ENCODE results near the gene TLE1.
"Not testable (repeated sequence)": the region's sequence is repeated elsewhere in the genome, so short reads cannot be mapped to it uniquely, and the experiment has no call there.

TLE1 gene

DNA sequence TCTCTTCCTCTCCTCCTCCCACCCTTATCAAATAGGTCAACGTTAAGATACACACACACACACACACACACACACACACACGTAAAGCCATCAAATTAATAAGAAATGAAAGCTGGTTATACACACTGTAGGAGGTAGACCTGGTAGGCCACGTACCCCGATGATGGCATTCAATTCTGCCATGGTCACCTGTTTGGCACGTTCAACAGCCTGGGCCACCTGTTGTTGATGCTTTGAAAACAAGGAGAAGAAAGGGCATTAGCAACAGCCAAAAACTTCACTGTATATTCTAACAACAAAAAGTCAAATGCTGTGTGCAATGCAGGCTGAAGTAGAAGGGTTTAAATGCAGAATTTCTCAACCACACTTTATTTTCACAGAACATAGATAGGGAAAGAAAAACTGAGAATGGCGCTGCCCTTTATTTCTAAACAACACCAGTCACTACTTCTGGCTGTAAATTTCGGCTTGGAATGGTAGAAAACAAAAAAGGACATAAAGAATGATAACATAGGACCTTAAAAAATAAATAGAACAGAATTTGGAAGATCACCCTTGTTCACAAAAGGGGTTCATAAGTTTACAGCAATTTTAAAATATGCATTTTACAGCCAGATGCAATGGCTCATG, 37.2 kb downstream of the TLE1 start:
- DNase-seq = no peak

DNA sequence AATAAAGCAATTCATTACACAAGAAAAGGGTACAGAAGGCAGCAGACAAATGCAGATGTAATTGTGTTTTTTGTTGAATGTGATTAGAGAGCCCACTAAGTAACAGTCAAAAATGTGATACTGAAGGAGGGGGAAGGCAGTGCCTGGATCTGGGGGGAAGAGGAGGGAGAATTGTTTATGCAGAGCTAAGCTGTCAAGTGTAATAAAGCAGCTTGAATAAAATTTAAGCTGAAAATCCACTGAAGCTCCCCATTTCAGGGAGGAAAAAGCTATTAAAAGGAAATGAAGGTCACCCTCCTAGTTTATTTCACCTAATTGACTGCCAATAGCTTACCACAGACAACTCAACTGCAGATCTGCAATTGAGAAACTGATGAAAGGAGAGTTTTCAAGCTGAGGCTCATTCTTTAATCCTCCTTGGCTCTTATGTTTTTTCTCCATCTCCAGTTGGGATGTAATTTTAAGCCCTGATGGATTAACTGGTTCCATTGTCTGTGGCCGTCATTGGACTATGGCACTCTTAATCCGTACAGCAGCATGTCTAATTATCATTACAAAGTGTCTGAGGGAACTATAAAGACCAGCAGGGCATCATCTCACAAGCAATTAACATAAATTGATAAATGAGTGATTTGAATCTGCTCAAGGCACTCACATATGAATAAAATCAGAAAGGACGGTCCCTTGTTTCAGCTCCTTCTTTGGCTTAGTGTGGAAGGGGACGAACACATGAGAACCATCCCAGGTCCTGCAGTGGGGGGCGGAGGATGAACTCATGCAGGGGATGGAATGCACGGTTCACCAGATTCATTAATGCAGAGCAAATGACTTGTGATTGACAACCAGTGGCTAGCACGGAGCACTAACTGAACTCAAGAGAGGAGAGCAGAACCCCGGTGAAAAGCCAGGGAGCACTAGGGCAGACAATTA, 38.5 kb downstream of the TLE1 start:
- DNase-seq = no peak

DNA sequence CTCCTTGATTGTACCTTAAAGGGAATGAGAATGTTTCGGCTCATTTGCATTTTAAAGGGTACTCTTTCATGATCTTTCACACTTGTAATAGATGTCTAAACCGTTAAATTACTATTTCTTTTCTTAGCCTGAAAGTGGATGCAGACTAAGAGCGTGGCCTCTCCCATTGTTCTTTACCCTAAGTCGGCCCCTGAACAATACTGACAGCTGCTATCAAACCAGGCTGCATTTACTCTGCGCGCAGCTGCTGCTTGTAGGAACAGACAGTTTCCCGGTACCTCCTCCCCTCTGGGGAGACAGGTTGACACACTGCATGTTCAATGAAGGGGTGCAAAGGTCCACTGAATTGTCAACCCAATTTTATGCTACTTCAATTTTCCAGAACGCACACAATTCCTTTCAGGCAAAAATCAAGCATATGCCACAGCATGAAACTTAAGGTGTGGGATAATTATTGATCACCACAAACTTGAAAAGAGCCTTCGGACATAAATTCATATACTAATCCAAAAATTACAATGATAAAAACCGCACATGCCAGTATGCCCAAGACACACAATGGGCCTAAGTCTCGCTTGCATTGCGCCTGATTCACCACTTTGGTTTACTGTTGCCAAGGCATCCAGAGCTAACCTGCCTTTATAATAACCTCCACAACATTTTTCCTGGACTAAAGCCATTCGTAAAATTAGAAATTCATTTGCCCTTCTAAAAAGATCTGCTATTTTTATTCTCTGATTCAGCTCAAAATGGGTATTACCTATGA, 39.7 kb downstream of the TLE1 start:
- no peak for DNase-seq

DNA sequence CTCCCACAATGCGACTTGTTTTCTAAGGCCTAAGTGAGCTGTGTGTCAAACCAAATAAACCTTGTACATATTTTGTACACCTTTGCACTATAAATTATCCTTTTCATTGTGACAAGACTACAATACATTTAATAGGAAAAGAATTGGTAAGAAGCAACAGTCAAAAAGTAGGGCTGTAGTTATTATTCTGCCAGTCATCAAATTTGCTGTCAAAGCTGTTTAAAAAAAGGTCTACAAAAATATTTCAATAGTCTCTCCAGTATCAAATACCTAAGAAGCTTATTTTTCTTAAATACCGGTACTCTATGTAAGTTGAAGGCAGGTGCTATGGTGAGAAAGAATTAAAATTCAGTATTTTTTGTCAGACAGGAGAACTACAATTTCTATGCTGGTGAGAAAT, 40.5 kb downstream of the TLE1 start:
- DNase-seq = no peak

DNA sequence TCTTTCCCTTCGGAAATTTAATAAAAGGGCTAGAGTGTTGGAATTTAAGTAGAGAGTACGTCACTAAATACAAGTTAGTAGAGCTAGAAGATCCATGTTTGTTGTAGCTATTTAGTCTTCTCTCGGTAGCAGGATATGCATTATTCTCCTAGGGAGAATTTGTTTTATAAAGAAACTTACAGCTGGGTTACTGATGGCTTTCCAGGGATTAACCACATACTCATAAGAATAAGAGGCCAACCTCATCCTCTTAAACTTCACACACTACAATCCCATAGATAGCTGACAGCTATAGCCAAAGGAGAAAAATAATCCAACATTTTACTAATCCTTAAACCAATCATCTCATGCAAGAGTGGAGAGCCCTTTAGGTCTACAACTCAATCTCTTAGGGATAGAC, 43.0 kb downstream of the TLE1 start:
- DNase-seq = no peak

DNA sequence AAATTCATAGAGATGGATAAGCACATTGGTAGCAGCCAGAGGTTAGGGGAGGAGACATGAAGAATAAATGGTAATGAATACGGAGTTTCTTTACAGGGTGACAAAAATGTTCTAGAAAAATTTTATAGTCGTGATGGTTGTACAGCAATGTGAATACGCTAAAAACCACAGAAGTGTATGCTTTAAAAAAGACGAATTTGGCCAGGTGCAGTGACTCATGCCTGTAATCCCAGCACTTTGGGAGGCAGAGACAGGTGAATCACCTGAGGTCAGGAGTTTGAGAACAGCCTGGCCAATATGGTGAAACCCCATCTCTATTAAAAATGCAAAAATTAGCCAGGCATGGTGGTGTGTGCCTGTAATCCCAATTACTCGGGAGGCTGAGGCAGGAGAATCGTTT, 44.8 kb downstream of the TLE1 start:
- DNase-seq = not testable (repeated sequence)

DNA sequence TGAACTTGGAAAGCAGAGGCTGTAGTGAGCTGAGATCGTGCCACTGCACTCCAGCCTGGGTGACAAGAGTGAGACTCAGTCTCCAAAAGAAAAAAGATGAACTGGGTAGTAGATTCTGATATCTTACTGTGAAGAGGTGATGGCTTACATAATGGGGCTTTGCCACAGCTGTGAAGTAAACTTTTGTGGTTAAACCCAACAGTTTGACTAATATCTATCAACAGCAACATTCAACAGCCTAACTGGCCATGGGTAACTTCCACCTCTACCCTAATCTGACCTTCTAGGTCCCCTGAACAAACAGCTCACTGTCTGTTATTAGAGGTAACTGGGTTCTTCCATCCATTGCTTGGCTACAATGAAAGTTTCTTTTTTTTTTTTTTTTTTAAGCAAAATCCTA, 52.1 kb downstream of the TLE1 start:
- DNase-seq = no peak

DNA sequence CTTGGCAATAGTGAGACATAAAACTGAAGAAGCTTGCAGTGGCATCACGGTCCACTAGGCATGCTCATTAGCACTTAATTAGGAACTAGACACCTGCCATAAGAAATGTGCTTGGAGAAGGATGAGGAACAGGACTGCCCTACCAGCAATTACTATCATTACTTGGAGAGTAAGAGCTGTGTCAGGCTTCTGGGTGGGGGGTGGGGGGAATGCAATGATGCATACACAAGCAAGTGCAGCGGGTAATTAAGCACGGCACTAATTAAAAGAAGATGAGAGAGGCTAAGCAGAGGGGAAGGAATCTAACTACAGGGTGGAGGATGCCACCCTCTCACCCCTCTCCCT, 53.1 kb downstream of the TLE1 start:
- no peak for DNase-seq

DNA sequence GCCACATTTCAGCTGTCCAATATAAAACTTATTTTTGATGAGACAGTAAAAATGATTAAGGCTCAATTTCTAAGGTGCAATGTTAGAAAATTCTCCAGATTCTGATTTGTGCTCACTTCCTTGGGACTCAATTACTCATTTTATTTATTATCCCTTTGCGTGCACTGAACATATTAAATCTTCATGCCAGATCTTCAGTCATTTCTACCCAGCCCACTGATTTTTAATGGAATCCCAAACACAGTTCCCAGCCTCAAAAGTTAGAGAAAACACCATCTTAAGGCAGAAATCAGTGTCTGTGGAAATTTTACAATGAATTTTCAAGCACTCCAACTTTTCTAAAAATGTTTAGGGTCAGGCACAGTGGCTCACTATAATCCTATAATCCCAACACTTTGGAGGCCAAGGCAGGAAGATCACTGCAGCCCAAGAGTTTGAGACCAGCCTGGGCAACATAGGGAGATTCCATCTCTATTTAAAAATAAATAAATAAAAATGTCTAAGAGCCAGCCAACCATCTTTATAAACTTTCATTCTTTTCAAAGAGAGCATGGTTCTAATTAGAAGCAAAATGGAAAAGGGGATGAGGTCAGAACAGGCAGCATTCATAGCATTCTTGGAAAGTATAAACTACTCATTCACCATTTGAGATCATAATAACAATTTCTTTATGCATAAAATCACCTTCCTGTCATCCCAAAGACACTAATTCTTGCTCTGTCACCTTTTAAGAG, 53.7 kb downstream of the TLE1 start:
- DNase-seq = no peak

DNA sequence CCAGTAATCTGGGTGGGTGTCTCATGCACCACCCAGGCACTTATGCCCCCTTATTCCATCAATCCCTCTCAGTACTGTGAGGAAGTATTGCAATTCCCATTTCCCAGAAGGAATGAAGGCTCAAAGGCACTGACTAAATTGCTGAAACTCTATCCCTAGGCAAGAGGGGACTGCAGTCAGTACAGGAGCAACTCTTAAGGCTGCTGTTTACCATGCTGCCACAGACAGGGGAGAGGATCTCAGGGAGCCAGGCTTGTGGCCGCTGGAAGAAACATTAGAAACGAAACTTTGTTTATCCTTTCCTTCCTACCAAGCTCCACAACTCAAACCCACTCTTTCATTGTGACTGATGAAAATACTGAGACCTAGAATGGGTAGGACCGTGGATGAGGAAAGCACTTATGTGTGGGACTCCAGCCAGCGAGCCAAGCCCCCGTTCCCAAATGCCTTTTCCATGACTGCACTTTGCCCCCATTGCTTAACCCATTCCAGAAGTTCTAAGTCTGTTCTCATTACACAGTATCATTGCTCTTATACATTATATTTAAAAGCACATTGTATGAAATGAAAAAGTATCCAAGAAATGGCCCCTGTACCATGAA, 54.3 kb downstream of the TLE1 start:
- DNase-seq = no peak

DNA sequence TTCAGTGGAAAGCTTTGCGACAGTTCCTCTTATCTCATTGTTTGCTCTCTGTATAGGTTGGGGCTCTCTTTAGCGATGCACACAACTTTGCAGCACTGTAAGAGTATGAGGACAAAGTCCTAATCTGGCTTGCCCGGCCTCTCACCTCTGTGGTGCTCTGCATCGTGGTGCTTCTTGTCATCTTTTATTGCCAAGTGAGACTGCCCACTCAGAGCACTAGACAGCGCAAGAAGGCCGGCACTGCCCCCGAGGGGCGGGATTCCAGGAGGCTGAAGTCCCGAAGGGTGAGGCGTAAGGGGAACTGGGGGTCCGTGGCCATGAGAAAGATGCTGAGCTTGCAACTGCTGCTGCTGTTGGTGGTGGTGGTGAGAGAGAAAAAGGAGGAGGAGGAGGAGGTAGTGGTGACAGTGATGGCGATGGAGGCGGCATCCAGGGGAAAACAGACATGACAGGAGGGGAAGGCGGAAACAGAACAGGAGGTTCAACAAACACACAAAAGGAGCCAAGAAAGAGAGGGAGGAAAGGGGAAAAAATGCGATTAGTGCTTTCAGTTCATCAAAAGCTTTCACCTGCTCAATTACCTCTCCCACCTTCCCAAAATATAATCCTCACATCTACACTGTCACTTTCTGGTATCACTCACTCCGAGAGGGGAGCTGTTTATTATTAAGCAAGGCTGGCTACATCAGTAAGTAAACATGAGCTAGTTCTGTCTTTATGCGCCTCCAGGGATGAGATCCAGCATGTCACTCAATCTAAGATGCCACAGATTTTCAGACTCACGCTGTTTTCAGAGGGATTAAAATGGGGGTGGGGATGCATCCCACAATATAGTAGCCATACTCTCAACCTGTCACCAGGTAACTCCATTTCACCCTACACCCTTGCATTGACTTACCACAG, 55.1 kb downstream of the TLE1 start:
- DNase-seq = no peak

DNA sequence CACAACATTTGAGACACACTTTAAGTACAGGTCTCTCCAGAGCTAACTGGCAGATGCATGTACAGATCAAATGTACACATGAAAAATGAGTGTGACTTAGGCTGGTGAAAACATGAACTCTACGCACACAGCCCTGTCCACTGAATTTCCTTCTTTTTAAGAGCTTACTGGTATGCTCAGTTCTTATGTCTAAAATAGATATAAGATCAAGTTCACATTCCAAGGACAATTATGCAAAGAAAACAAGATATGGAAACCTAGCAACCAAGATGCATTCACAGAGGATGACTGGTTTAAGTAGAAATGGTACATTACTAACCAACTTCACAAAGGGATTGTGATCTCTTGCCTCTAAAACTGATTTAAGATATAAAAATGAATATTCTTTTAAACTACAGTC, 56.7 kb downstream of the TLE1 start:
- no peak for DNase-seq

DNA sequence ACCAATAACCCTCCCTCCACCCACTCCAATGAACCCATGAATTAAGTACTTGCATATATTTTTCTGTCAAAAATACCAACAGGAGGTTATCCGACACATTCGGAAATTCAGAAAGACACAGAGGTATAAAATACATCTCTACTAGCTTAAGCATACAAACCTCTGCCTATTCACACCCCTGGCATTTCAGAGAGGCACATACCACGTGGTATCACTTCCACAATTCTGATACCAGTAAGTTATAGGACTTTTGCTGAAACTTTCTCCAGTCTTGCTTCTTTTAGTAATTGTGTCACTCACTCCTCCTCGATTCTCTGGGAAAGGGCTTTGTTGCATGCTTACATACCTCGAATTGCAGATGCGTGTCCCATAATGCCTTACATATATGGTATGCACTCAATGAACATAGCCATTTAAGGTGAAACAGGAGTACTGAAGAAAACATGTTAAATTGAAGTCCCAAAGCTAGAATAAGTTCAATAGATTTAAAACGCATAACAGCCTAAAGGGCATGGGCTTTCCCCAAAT, 58.1 kb downstream of the TLE1 start:
- DNase-seq = no peak

DNA sequence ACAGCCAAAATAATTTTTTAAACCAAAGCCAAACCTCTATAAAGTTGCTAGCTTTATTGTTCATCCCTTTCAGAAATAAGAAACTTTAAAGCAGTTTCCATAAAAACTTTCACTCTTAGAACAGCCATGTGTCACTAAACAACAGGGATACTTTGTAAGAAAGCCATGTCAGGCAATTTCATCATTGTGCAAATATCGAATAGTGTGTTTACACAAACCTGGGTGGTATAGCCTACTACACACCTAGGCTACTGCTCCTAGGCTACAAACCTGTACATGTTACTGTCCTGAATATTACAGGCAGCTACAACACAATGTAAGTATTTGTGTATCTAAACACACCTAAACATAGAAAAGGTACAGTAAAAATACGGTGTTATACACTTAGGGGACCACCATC, 59.9 kb downstream of the TLE1 start:
- DNase-seq = no peak

DNA sequence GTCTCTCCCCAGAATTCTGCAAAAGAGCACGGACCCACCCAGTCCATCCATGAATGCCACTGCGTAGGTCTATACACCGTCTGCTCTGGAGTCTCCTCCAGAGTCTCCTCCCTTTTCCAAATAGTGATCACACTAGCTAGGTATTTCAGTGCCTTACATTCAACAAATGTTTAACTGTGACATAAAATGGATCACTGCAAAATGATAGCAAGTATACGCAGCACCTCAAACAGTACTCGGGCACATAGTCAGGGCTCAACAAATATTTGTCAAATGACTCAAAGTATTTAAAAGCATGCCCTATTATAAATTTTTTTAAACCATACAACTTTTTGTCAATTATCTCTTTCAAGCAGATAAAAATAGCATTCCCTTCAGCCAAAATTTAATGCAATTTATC, 60.5 kb downstream of the TLE1 start:
- no peak for DNase-seq

DNA sequence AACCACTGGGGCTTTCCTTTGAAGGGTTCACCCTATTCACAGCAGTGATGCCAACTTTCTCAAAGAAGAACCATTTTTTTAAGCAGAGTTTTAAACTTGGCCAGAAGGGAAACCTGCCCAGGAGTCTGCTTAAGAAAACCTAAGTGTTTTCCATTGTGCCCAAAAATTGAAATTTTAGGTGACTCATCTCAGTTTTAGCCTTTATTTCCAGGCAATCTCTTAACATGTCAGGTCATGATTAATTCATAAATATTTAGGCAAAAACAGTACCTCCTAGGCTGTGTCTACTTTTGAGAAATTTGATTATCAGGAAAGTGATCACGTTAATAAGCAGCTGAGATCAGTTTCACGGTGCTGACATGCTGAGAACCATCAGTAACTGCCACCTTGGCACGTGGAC, 61.9 kb downstream of the TLE1 start:
- no peak for DNase-seq

DNA sequence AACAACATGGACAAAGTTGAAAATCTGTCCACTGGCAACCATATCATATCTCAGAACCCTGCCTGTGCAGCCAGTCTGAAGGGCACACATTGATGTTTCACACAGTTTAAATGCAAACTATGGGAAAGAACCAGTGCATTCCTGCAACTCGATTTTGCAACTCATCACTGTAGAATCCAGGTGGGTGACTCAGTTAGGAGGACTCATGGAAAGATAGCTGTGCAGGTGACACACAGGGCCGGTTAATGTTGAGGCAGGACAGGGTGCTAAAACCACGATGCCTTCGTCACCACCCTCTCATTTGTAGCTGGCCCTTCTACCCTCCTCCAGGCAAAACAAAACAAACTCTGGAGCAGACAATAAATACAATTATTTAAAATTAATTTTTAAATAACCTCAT, 62.8 kb downstream of the TLE1 start:
- DNase-seq = no peak

DNA sequence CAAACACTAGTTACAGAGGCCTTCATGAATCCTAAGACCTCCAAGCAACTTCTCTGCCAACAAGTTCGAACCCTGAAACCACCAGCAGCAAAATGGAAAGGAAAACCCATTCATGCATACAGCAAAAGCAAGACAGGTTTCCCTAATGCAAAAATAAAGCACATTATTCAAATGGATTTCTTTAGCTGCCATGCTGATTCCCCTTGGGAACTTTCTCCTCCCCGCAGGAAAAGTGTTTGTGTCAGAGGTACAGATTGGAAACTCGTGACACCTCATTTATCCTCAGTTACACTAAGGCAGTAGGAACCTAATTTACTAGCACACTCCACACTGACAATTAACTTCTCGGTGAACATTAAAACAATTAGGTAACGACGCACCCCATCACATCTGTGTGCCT, 63.4 kb downstream of the TLE1 start:
- DNase-seq = no peak

DNA sequence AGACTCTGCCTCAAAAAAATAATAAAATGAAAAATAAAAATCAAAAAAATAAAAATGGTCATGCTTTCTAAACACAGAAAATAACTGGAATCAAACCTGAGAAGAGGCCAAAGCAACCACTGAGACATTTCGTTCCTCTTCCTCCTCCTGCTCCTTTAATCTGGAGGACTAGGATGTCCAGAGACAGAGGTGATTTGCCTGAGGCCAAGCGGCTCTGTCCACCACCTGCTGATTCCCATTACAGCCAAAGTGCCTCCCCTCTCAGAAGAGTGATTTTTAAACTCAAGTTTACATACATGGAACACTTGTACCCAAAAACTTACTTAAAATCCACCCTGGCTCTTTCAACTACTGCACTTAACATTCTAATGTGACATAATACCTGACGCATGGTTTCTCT, 65.6 kb downstream of the TLE1 start:
- no peak for DNase-seq

DNA sequence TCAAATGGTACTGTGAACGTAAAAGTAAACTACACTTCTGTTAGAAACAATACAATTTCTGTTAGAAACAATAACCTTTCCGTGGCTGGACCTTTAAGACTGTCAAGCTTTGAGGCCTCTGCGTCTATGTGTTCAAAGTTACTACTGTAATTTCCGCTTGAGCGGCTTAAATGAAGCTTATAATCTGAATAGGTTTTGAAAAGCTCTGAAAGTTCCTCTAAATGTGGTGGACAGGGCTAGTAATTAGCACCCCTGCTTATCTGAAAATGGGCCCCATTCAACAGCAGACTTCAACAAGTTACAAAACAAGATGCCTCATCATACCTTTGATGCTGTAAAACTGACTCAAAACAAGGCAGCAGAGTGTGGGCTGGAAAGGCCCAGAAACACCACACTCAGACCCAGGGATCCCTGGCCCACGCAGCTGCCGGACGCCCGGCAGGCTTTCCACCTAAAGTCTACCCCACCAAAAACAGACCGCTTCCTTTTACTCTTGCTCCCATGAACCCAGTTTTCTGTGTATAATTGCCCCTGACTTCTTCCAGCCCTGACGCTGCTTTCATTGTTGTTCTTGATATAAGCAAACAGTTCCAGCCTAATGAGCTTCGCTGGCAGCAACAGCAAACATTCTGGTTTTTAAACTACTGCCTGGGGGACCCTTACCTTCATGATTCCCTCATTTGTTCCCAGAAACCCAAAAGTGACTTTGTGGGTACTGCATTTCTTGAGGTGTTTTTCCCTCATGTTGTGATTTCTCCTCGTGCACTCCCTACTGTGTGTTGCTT, 66.7 kb downstream of the TLE1 start:
- DNase-seq = no peak
